Measurements from ENCODE around the gene CCL28. TPM values are rescaled to one million over a fixed set of nuclear protein-coding genes. Genes with fewer than 3 reads are reported as not detected.

Gene CCL28
- total and polyA plus RNA-seq, 2 of the 13 experiments (the other 11 are each of a cell fraction or from before 2014, with no cell fraction given), result 0.03 TPM; not detected in 1

DNA sequence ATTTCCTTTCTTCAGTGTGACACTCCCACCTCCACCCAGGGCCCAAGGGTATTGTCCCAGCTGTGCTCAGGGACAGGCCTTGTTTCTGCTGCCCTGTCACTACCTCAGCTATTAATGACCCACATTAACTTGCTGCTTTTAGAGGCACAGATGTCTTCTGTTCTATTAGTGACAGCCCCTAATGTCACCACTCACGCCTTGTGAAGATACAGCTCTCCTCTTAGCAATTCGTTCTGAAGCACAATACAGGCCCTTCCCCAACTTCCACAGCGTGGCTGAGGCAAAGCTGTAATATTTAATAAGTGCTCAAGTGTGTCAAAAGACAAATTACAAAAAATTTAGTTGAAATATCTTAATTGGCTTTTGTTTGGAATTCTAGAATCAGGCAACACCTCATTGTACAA is 54.3 kb downstream of the CCL28 start (continued):
- TF ChIP-seq, protein P1, sequence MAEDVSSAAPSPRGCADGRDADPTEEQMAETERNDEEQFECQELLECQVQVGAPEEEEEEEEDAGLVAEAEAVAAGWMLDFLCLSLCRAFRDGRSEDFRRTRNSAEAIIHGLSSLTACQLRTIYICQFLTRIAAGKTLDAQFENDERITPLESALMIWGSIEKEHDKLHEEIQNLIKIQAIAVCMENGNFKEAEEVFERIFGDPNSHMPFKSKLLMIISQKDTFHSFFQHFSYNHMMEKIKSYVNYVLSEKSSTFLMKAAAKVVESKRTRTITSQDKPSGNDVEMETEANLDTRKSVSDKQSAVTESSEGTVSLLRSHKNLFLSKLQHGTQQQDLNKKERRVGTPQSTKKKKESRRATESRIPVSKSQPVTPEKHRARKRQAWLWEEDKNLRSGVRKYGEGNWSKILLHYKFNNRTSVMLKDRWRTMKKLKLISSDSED (CRISPR knock-in tag; IDR thresholded peaks at IDR 0.05), result no peak
- TF ChIP-seq PLRG1 (conservative IDR thresholded peaks at IDR 0.05), result no peak
- TF ChIP-seq, protein P2, sequence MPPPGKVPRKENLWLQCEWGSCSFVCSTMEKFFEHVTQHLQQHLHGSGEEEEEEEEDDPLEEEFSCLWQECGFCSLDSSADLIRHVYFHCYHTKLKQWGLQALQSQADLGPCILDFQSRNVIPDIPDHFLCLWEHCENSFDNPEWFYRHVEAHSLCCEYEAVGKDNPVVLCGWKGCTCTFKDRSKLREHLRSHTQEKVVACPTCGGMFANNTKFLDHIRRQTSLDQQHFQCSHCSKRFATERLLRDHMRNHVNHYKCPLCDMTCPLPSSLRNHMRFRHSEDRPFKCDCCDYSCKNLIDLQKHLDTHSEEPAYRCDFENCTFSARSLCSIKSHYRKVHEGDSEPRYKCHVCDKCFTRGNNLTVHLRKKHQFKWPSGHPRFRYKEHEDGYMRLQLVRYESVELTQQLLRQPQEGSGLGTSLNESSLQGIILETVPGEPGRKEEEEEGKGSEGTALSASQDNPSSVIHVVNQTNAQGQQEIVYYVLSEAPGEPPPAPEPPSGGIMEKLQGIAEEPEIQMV (CRISPR knock-in tag; IDR thresholded peaks at IDR 0.05; ENCODE audit: low read depth), result no peak
- TF ChIP-seq, protein P3, sequence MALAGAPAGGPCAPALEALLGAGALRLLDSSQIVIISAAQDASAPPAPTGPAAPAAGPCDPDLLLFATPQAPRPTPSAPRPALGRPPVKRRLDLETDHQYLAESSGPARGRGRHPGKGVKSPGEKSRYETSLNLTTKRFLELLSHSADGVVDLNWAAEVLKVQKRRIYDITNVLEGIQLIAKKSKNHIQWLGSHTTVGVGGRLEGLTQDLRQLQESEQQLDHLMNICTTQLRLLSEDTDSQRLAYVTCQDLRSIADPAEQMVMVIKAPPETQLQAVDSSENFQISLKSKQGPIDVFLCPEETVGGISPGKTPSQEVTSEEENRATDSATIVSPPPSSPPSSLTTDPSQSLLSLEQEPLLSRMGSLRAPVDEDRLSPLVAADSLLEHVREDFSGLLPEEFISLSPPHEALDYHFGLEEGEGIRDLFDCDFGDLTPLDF (CRISPR knock-in tag; IDR thresholded peaks at IDR 0.05), result no peak
- no peak for TF ChIP-seq PAWR (CRISPR knock-in tag; IDR thresholded peaks at IDR 0.05; ENCODE audit: borderline replicate concordance)
- TF ChIP-seq, protein P4, sequence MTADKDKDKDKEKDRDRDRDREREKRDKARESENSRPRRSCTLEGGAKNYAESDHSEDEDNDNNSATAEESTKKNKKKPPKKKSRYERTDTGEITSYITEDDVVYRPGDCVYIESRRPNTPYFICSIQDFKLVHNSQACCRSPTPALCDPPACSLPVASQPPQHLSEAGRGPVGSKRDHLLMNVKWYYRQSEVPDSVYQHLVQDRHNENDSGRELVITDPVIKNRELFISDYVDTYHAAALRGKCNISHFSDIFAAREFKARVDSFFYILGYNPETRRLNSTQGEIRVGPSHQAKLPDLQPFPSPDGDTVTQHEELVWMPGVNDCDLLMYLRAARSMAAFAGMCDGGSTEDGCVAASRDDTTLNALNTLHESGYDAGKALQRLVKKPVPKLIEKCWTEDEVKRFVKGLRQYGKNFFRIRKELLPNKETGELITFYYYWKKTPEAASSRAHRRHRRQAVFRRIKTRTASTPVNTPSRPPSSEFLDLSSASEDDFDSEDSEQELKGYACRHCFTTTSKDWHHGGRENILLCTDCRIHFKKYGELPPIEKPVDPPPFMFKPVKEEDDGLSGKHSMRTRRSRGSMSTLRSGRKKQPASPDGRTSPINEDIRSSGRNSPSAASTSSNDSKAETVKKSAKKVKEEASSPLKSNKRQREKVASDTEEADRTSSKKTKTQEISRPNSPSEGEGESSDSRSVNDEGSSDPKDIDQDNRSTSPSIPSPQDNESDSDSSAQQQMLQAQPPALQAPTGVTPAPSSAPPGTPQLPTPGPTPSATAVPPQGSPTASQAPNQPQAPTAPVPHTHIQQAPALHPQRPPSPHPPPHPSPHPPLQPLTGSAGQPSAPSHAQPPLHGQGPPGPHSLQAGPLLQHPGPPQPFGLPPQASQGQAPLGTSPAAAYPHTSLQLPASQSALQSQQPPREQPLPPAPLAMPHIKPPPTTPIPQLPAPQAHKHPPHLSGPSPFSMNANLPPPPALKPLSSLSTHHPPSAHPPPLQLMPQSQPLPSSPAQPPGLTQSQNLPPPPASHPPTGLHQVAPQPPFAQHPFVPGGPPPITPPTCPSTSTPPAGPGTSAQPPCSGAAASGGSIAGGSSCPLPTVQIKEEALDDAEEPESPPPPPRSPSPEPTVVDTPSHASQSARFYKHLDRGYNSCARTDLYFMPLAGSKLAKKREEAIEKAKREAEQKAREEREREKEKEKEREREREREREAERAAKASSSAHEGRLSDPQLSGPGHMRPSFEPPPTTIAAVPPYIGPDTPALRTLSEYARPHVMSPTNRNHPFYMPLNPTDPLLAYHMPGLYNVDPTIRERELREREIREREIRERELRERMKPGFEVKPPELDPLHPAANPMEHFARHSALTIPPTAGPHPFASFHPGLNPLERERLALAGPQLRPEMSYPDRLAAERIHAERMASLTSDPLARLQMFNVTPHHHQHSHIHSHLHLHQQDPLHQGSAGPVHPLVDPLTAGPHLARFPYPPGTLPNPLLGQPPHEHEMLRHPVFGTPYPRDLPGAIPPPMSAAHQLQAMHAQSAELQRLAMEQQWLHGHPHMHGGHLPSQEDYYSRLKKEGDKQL (CRISPR knock-in tag; IDR thresholded peaks at IDR 0.05; ENCODE audit: low read depth), result no peak
- TF ChIP-seq ZFY (CRISPR knock-in tag; IDR thresholded peaks at IDR 0.05), result no peak

Data from HepG2 (cell line).